IMR-90 (cell line): ENCODE data around the gene TNFSF9. TPM values are rescaled to one million over a fixed set of nuclear protein-coding genes. Genes with fewer than 3 reads are reported as not detected.

Experiments
- ATAC-seq: fragments of 200-7000 bp; cut with Tn5 transposase; 2 replicates; pipeline ENCODE4 v1.9.1; 2020; ENCODE audit warnings: low read depth, mild to moderate bottlenecking, moderate library complexity
- BruUV-seq: library from RNA; stranded (reverse); fragments of 400-500 nt; replicated peaks from 2 replicates; lab custom pipeline; 2021; lab: Mats Ljungman, UMichigan
- CTCF ChIA-PET: fragments of 300-600 bp; formaldehyde crosslinking; extraction: SDS; loops from one replicate; lab custom pipeline; 2021; ENCODE audit warnings: antibody characterized with exemption; lab: Yijun Ruan, JAX
- POLR2A ChIA-PET: fragments of 300-600 bp; sonication (Branson Sonifier 250); formaldehyde crosslinking; loops from one replicate; lab custom pipeline; 2022; ENCODE audit warnings: antibody characterized with exemption; ENCODE audit not compliant: unreplicated experiment; lab: Charles Lee
- DNase-seq: peaks from one replicate; pipeline ENCODE4 v3.0.0; 2013
- H2AFZ ChIP-seq: replicated peaks from 2 replicates; pipeline ENCODE3; 2013; ENCODE audit warnings: low read length, mild to moderate bottlenecking; ENCODE audit not compliant: poor library complexity
- H2AK5ac ChIP-seq: 2 replicates; pipeline ENCODE4 v1.6.1; 2013; ENCODE audit warnings: low read depth, low read length, inconsistent platforms
- H2AK9ac ChIP-seq: replicated peaks from 2 replicates; pipeline ENCODE3; 2013; ENCODE audit warnings: mild to moderate bottlenecking, low read depth, low read length, moderate library complexity; ENCODE audit not compliant: poor library complexity
- H2BK120ac ChIP-seq: 2 replicates; pipeline ENCODE4 v1.6.1; 2013; ENCODE audit warnings: low read depth, low read length, inconsistent platforms
- H2BK15ac ChIP-seq: 3 replicates; pipeline ENCODE4 v1.6.1; 2013; ENCODE audit warnings: low read depth, low read length, inconsistent platforms
- H2BK20ac ChIP-seq: 2 replicates; pipeline ENCODE4 v1.6.1; 2013; ENCODE audit warnings: low read depth, mild to moderate bottlenecking, inconsistent platforms, low read length, moderate library complexity
- H2BK5ac ChIP-seq: 2 replicates; pipeline ENCODE4 v1.6.1; 2013; ENCODE audit warnings: mild to moderate bottlenecking, low read depth, low read length, inconsistent platforms; ENCODE audit not compliant: poor library complexity, severe bottlenecking
- H3K14ac ChIP-seq: replicated peaks from 2 replicates; pipeline ENCODE4 v1.6.1; 2013; ENCODE audit warnings: low read depth, low read length, inconsistent platforms
- H3K18ac ChIP-seq: 2 replicates; pipeline ENCODE4 v1.6.1; 2013; ENCODE audit warnings: low read depth, low read length, control low read depth
- H3K23ac ChIP-seq: 2 replicates; pipeline ENCODE4 v1.6.1; 2013; ENCODE audit warnings: low read depth, low read length, inconsistent platforms
- H3K27ac ChIP-seq: 2 replicates; pipeline ENCODE4 v1.5.1; 2013; ENCODE audit warnings: mild to moderate bottlenecking, control low read depth, low read length; ENCODE audit not compliant: insufficient read depth
- H3K27me3 ChIP-seq: 2 replicates; pipeline ENCODE4 v1.6.1; 2013; ENCODE audit warnings: low read length; ENCODE audit not compliant: control insufficient read depth, insufficient read depth
- H3K36me3 ChIP-seq: 2 replicates; pipeline ENCODE4 v1.6.1; 2013; ENCODE audit warnings: low read length, mixed read lengths; ENCODE audit not compliant: control insufficient read depth, insufficient read depth
- H3K4ac ChIP-seq: 2 replicates; pipeline ENCODE4 v1.6.1; 2013; ENCODE audit warnings: low read depth, low read length, inconsistent platforms
- H3K4me1 ChIP-seq: 2 replicates; pipeline ENCODE4 v1.6.1; 2013; ENCODE audit warnings: low read length, mixed read lengths; ENCODE audit not compliant: control insufficient read depth, insufficient read depth
- H3K4me2 ChIP-seq: 2 replicates; pipeline ENCODE4 v1.6.1; 2013; ENCODE audit warnings: low read depth, mild to moderate bottlenecking, control low read depth, low read length, moderate library complexity
- H3K4me3 ChIP-seq: 2 replicates; pipeline ENCODE4 v1.5.1; 2013; ENCODE audit warnings: low read depth, mild to moderate bottlenecking, control low read depth, low read length, moderate library complexity; ENCODE audit not compliant: insufficient read depth
- H3K56ac ChIP-seq: 2 replicates; pipeline ENCODE4 v1.6.1; 2013; ENCODE audit warnings: low read length, inconsistent platforms; ENCODE audit not compliant: insufficient read depth; ENCODE audit errors: extremely low read depth
- H3K79me1 ChIP-seq, 2 experiments: 2 replicates each; pipeline ENCODE4 v1.6.1; 2013; ENCODE audit warnings: low read length in 2 of 2, inconsistent platforms in 1 of 2, low read depth in 1 of 2
- H3K9ac ChIP-seq: 2 replicates; pipeline ENCODE4 v1.6.1; 2013; ENCODE audit warnings: low read depth, low read length, control low read depth
- H3K9me1 ChIP-seq: 2 replicates; pipeline ENCODE4 v1.6.1; 2013; ENCODE audit warnings: low read length, inconsistent platforms; ENCODE audit not compliant: insufficient read depth
- H3K9me3 ChIP-seq: 2 replicates; pipeline ENCODE4 v1.6.1; 2013; ENCODE audit warnings: low read length; ENCODE audit not compliant: control insufficient read depth, insufficient read depth
- H4K20me1 ChIP-seq: 2 replicates; pipeline ENCODE4 v1.6.1; 2013; ENCODE audit warnings: low read length, inconsistent platforms; ENCODE audit not compliant: insufficient read depth
- H4K5ac ChIP-seq: 2 replicates; pipeline ENCODE4 v1.6.1; 2013; ENCODE audit warnings: mild to moderate bottlenecking, low read depth, low read length, control low read depth
- H4K8ac ChIP-seq, 2 experiments: 2 replicates each; pipeline ENCODE4 v1.6.1; 2013; ENCODE audit warnings: low read depth in 2 of 2, low read length in 2 of 2, control low read depth in 1 of 2, inconsistent platforms in 1 of 2
- H4K91ac ChIP-seq: 2 replicates; pipeline ENCODE4 v1.6.1; 2013; ENCODE audit warnings: low read depth, low read length, inconsistent platforms; ENCODE audit not compliant: insufficient read depth
- CTCF ChIP-seq: conservative IDR thresholded peaks from 2 replicates; pipeline ENCODE4 v1.5.1; 2012; ENCODE audit warnings: mild to moderate bottlenecking, low read depth, low read length, improper control_type of control experiment
- MXI1 ChIP-seq: IDR thresholded peaks from 2 replicates; pipeline ENCODE4 v1.6.1; 2012; ENCODE audit warnings: low read depth, mild to moderate bottlenecking, low read length, moderate library complexity, borderline replicate concordance
- RCOR1 ChIP-seq: IDR thresholded peaks from 2 replicates; pipeline ENCODE4 v1.6.1; 2012; ENCODE audit warnings: mild to moderate bottlenecking, low read length, improper control_type of control experiment; ENCODE audit not compliant: insufficient replicate concordance
- RFX5 ChIP-seq: IDR thresholded peaks from 2 replicates; pipeline ENCODE4 v1.8.0; 2012; ENCODE audit warnings: low read depth, mild to moderate bottlenecking, low read length, moderate library complexity
- SMC3 ChIP-seq: fragments of 150-350 bp; IDR thresholded peaks from 2 replicates; pipeline ENCODE4 v1.6.1; 2016; ENCODE audit warnings: low read depth, mild to moderate bottlenecking, antibody characterized with exemption, low read length, moderate library complexity
- WGBS, 2 experiments: methylation state at CpG; one replicate each; pipeline versions ENCODE4 v1.1.5 to v1.1.7; 2013; ENCODE audit warnings: missing lambda C conversion rate in 2 of 2; ENCODE audit not compliant: insufficient read length in 1 of 2; ENCODE audit errors: extremely low coverage in 2 of 2; 5-methylcytosine and 5-hydroxymethylcytosine counted together
- dilution Hi-C: fragments of 300-500 bp; cut with HindIII; formaldehyde crosslinking; loops from one replicate; pipeline ENCODE4 v1.14.3; 2018; ENCODE audit warnings: low sequenced_read_pairs; ENCODE audit not compliant: unreplicated experiment
- in situ Hi-C: fragments of 300-500 bp; cut with MboI; formaldehyde crosslinking; loops from 3 replicates; pipeline ENCODE4 v1.14.3; 2019; ENCODE audit warnings: low sequenced_read_pairs, inconsistent platforms, mixed read lengths
- intact Hi-C: fragments of 100-400 bp; cut with micrococcal nuclease; formaldehyde crosslinking; loops from 2 replicates; pipeline ENCODE4 v1.10.0; 2022
- polyA plus RNA-seq, 3 experiments: library from polyadenylated mRNA; depleted of rRNA; stranded (reverse); fragments of >200 nt; gene quantifications; 2 replicates each; pipeline ENCODE4 v1.2.3, GENCODE V29; 2012; ENCODE audit warnings: low replicate concordance in 1 of 3
- total RNA-seq: library from RNA; depleted of rRNA; stranded (reverse); fragments of >200 nt; gene quantifications from 2 replicates; pipeline ENCODE4 v1.2.3, GENCODE V29; 2012

The TNFSF9 gene
- total and polyA plus RNA-seq, 2 of the 4 experiments (the other 2 are of a cell fraction), result 0.10 TPM; not detected in 1

GRCh38 chr19:6499052-6499790, 31.6 kb upstream of the TNFSF9 start:
- in situ Hi-C loops (no loop called here), intact Hi-C loops (no loop called here), dilution Hi-C loops (no loop called here)
- H3K4me1 ChIP-seq, result no peaks in the 10 kb centered on the region
- no TSS peak for BruUV-seq
- no peak overlapping the region for H2AK9ac ChIP-seq
- no peak overlapping the region for H3K23ac ChIP-seq
- ATAC-seq (no peak), DNase-seq (no peak)
- H2BK5ac ChIP-seq, result no peak overlapping the region
- no peak overlapping the region for H4K91ac ChIP-seq
- no peak overlapping the region for H3K18ac ChIP-seq
- H3K14ac ChIP-seq, result no peak overlapping the region
- H3K9me3 ChIP-seq, result peaks cover 5% of the 10 kb centered on the region
- H2AFZ ChIP-seq, result no peak overlapping the region
- no peak overlapping the region for H3K27ac ChIP-seq
- no peak overlapping the region for H2BK20ac ChIP-seq
- H3K4ac ChIP-seq, result no peak overlapping the region
- H3K9ac ChIP-seq, result no peak overlapping the region
- no peaks in the 10 kb centered on the region for H3K9me1 ChIP-seq
- ChIA-PET POLR2A (no interaction called here), CTCF (no interaction called here)
- no peak overlapping the region for H4K5ac ChIP-seq
- no peaks in the 10 kb centered on the region for H3K36me3 ChIP-seq
- no peak overlapping the region for H3K4me2 ChIP-seq
- no peak overlapping the region for H2BK120ac ChIP-seq
- no peaks in the 10 kb centered on the region for H3K79me1 ChIP-seq
- no peaks in the 10 kb centered on the region for H4K20me1 ChIP-seq
- 42% methylated on average over 4 of the region's 17 CpGs; no CpG with 5 or more reads in 1 of the 2 experiments for WGBS, 2 experiments
- H2AK5ac ChIP-seq, result no peak overlapping the region
- H3K27me3 ChIP-seq, result peaks cover 23% of the 10 kb centered on the region
- no peak overlapping the region for H4K8ac ChIP-seq
- TF ChIP-seq SMC3 (no peak), CTCF (no peak), RCOR1 (no peak), MXI1 (no peak), RFX5 (no peak)
- no peak overlapping the region for H3K4me3 ChIP-seq
- no peak overlapping the region for H3K56ac ChIP-seq
- no peak overlapping the region for H2BK15ac ChIP-seq
